GM21360 (cell line): Measurements from ENCODE around the gene ST3GAL3.

Experiments
- ATAC-seq: cut with Tn5 transposase; IDR thresholded peaks from one replicate; pipeline ENCODE4 v1.9.1; 2021; ENCODE audit warnings: mild to moderate bottlenecking, moderate library complexity; ENCODE audit not compliant: unreplicated experiment

The ST3GAL3 gene

GRCh38 chr1:43977376-43978263, 270.3 kb downstream of the ST3GAL3 start:
- ATAC-seq = no peak

GRCh38 chr1:43978264-43978550, 270.9 kb downstream of the ST3GAL3 start:
- no peak for ATAC-seq

GRCh38 chr1:43978551-43979260, 271.4 kb downstream of the ST3GAL3 start, which contains the start of gene B4GALT2:
TSS of gene B4GALT2 (plus strand) at chr1:43979210. CDS start at chr1:43981161, 1,951 bp downstream.
- no peak for ATAC-seq

GRCh38 chr1:43979261-43979527, 271.9 kb downstream of the ST3GAL3 start:
- no peak for ATAC-seq

GRCh38 chr1:43979528-43980254, 272.4 kb downstream of the ST3GAL3 start:
- ATAC-seq = no peak

- ATAC-seq = no peak
Measured at GRCh38 chr1:43980255-43981134, 273.2 kb downstream of the ST3GAL3 start.
